Measurements from ENCODE around the gene ASB6. TPM values are rescaled to one million over a fixed set of nuclear protein-coding genes. Genes with fewer than 3 reads are reported as not detected.

ASB6 gene
- total RNA-seq, 4 donors from 2014 or later = 21.8 to 54.2 (median 29.6) TPM

DNA sequence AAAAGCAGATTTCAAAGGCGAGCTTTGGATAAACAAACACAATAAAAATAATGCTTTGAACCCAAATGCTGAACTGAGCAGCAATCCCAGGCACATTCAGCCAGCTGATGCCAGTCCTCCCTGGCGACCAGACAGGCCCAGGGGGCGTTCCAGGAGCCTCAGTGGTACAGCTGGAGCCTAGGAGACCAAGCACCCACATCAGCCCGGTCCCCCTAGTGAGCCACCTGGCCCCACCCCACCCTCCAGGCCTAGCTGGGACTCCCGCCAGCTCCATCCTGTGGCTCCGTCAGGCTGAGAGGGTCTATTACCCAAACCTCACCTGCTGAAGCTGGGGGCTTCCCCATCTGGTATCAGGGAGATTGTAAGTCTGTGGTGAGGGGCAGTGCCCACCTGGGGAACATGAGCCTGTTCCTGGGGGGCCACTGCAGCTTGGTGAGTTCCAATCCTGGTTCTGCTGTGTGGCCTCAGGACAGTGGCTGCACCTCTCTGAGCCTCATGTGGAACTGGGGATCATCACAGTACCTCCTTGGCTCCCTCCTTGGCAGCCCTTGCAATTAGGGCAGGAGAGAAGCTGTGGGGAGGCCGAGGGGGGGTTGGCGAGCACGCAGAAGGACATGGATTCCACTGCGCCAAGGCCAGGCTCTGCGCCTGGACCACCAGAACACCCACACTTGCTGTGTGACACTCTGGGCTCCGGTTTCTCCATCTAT is 37.7 kb downstream of the ASB6 start:
- in situ Hi-C loops (cut with MboI; ENCODE audit: low pct_ligation_motif_present in 1 of 4, low pct_unique_long_range_greater_than_20kb in 1 of 4, low sequenced_read_pairs in 3 of 4) (loop anchor here in 1 of 4 donors (10.0 kb wide), 1 partner anchor 109 kb away; no protein-coding TSS in a partner anchor), intact Hi-C loops (cut with DNase I; ENCODE audit: low total_unique reads) (loop anchor here (10.0 kb wide), 1 partner anchor 219 kb away; no protein-coding TSS in a partner anchor)
- no peaks in the 10 kb centered on the region for H3K27me3 ChIP-seq
- no peaks in the 10 kb centered on the region for H3K9me3 ChIP-seq
- no peaks in the 10 kb centered on the region for H3K36me3 ChIP-seq
- H3K4me1 ChIP-seq = peaks cover 10 to 26% (median 18%) of the 10 kb centered on the region in 4 donors
- WGBS, 2 donors (ENCODE audit: low coverage in 1 of 2) = 46 to 54% methylated on average over 3 to 12 of the region's 12 CpGs
- TF ChIP-seq POLR2AphosphoS5 (IDR thresholded peaks at IDR 0.05) (no peak), POLR2A (IDR thresholded peaks at IDR 0.05) (no peak), EP300 (IDR thresholded peaks at IDR 0.05; ENCODE audit: low read depth) (no peak)
- TF ChIP-seq, protein P1, sequence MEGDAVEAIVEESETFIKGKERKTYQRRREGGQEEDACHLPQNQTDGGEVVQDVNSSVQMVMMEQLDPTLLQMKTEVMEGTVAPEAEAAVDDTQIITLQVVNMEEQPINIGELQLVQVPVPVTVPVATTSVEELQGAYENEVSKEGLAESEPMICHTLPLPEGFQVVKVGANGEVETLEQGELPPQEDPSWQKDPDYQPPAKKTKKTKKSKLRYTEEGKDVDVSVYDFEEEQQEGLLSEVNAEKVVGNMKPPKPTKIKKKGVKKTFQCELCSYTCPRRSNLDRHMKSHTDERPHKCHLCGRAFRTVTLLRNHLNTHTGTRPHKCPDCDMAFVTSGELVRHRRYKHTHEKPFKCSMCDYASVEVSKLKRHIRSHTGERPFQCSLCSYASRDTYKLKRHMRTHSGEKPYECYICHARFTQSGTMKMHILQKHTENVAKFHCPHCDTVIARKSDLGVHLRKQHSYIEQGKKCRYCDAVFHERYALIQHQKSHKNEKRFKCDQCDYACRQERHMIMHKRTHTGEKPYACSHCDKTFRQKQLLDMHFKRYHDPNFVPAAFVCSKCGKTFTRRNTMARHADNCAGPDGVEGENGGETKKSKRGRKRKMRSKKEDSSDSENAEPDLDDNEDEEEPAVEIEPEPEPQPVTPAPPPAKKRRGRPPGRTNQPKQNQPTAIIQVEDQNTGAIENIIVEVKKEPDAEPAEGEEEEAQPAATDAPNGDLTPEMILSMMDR (IDR thresholded peaks at IDR 0.05) = no peak
- H3K27ac ChIP-seq = no peak overlapping the region
- DNase-seq = no peak
- H3K4me3 ChIP-seq = no peak overlapping the region

DNA sequence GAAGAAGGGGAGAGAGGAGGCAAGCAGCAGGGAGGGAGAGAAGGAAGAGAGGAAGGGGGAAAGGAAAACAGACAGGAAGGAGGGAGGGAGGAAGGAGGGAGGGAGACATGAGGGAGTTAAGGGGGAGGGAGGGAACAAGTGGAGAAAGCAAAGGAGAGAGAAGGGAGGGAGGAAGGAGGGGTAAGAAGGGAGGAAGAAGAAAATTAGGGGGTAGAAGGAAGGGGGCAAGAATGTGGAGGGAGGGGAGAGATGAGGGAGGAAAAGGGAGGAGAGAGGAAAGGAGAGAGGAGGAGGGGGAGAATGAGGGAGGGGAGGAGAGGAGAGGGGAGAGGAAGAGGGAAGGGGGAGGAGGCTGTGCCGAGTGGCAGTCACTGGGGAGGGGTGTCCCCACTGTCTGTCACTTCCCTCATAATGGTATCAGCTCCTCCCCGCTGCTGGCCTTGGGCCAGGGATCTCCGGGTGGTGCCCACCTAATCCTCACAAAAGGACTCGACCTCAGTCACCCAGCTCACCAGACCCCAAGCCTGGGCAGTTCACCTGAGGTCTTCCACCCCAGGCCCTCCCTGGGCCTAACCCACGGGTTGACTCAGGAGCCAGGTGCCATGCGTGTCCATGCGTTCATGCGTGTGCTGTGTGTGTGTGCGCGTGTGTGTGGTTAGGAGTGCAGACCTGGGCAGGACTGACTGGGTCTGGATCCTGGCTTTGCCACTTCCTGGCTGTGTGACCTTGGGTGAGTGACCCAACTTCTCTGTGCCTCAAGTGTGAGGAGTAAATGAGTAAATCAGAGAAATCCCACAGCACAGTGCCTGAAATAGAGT is 39.1 kb downstream of the ASB6 start:
- intact Hi-C loops (cut with DNase I; ENCODE audit: low total_unique reads) = loop anchor here (10.0 kb wide), 1 partner anchor 218 kb away; no protein-coding TSS in a partner anchor
- Histone ChIP-seq H3K4me3 (no peak overlapping the region), H3K9me3 (no peaks in the 10 kb centered on the region), H3K4me1 (peaks cover 6 to 18% (median 11%) of the 10 kb centered on the region in 4 donors), H3K36me3 (no peaks in the 10 kb centered on the region), H3K27ac (no peak overlapping the region), H3K27me3 (no peaks in the 10 kb centered on the region)
- 63% methylated on average over 10 of the region's 10 CpGs; no CpG with 5 or more reads in 1 of the 2 donors for WGBS, 2 donors (ENCODE audit: low coverage in 1 of 2)
- TF ChIP-seq POLR2A (IDR thresholded peaks at IDR 0.05) (no peak), EP300 (IDR thresholded peaks at IDR 0.05; ENCODE audit: low read depth) (no peak), POLR2AphosphoS5 (IDR thresholded peaks at IDR 0.05) (no peak)
- TF ChIP-seq, protein P1 (IDR thresholded peaks at IDR 0.05) = no peak
- in situ Hi-C loops (cut with MboI; ENCODE audit: low pct_ligation_motif_present in 1 of 4, low pct_unique_long_range_greater_than_20kb in 1 of 4, low sequenced_read_pairs in 3 of 4) = loop anchor here in 1 of 4 donors (10.0 kb wide), 1 partner anchor 108 kb away; no protein-coding TSS in a partner anchor
- DNase-seq = no peak

DNA sequence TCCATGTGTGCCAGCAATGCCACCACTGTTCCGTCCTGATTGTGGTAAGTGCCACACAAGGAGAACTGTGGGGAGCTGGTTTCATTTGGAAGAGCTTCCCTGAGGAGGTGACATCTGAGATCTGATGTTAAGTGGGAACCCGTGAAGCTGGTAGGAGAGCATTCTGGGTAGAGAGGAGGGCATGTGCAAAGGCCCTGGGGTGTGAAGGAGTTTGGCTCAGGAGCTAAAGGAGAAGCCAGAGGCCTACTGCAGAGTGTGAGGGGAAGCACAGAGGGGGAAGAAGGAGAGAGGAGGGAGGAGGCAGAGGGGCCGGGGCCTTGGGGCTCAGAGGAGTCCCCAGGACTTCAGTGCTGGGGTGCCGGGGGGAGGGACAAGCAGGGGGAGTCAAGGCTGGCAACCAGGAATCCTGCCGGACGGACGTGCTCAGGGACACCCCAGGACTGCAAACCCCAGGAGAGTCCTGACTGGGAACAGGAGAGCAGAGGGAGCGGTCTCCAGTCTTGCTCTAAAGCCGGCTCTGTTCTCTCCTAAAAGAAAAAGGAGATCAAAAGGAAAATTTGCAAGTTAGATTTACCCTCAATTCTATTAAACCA is 40.8 kb downstream of the ASB6 start:
- Histone ChIP-seq H3K9me3 (no peaks in the 10 kb centered on the region), H3K36me3 (no peaks in the 10 kb centered on the region), H3K4me1 (peaks cover 10 to 22% (median 21%) of the 10 kb centered on the region in 4 donors), H3K4me3 (no peak overlapping the region), H3K27ac (no peak overlapping the region), H3K27me3 (no peaks in the 10 kb centered on the region)
- WGBS, 2 donors (ENCODE audit: low coverage in 1 of 2) = 79 to 88% methylated on average over 6 to 9 of the region's 9 CpGs
- intact Hi-C loops (cut with DNase I; ENCODE audit: low total_unique reads) (loop anchor here (10.0 kb wide), 1 partner anchor 216 kb away; no protein-coding TSS in a partner anchor), in situ Hi-C loops (cut with MboI; ENCODE audit: low pct_ligation_motif_present in 1 of 4, low pct_unique_long_range_greater_than_20kb in 1 of 4, low sequenced_read_pairs in 3 of 4) (loop anchor here in 1 of 4 donors (10.0 kb wide), 1 partner anchor 106 kb away; no protein-coding TSS in a partner anchor)
- no peak for TF ChIP-seq POLR2AphosphoS5 (IDR thresholded peaks at IDR 0.05)
- TF ChIP-seq EP300 (IDR thresholded peaks at IDR 0.05; ENCODE audit: low read depth) = no peak
- TF ChIP-seq, protein P1 (IDR thresholded peaks at IDR 0.05) = no peak
- TF ChIP-seq POLR2A (IDR thresholded peaks at IDR 0.05) = no peak
- no peak for DNase-seq

Data from transverse colon (tissue), 4 donors.